GM12891 (cell line): Measurements from ENCODE around the gene PLA2G4A.

ENCODE experiments used
- PAX5 ChIP-seq: IDR thresholded peaks from 2 replicates; pipeline ENCODE4 v1.6.1; 2011; ENCODE audit warnings: low read length, moderate library complexity, mild to moderate bottlenecking; ENCODE audit not compliant: insufficient read depth, severe bottlenecking
- POLR2A ChIP-seq: IDR thresholded peaks from 2 replicates; pipeline ENCODE4 v1.6.1; 2011; ENCODE audit warnings: low read depth, low read length, control low read depth
- TAF1 ChIP-seq: IDR thresholded peaks from 2 replicates; pipeline ENCODE4 v1.6.1; 2011; ENCODE audit warnings: low read depth, low read length, control low read depth

- TF ChIP-seq POLR2A (no peak), TAF1 (no peak), PAX5 (no peak)
Measured at GRCh38 chr1:186845576-186846210, 16.9 kb downstream of the PLA2G4A start.
